Cardiac fibroblast (primary cell): ENCODE data around the gene PWP2.

Experiments used
- DNase-seq, 2 donors: peaks; one replicate each; pipeline versions ENCODE4 v3.0.0 to v3.0.0-alpha.2; 2010; ENCODE audit warnings: low read depth in 2 of 2
- H3K4me3 ChIP-seq, 2 donors: replicated peaks in 1 of 2; 1 replicate in 1 of 2; 2 replicates in 1 of 2; pipeline ENCODE4 v1.5.1; 2011; ENCODE audit warnings: low read depth in 2 of 2, low read length in 2 of 2, mild to moderate bottlenecking in 2 of 2, moderate library complexity in 1 of 2
- CTCF ChIP-seq: IDR thresholded peaks from one replicate; pipeline ENCODE4 v1.5.1; 2011; ENCODE audit warnings: low read depth, mild to moderate bottlenecking, low read length, inconsistent platforms

PWP2 gene

GRCh38 chr21:44107026-44107501 is at the start of gene PWP2:
PWP2 (plus strand) TSS chr21:44107399; CDS start chr21:44107417, 18 bp downstream.
- DNase-seq: peak; percentile 48 to 57
- H3K4me3 ChIP-seq: peak within 1 kb of the TSS; percentile 22 to 36

GRCh38 chr21:44057960-44058651 is 49.1 kb upstream of the PWP2 start:
- TF ChIP-seq CTCF: no peak
- H3K4me3 ChIP-seq: no peak overlapping the region
- DNase-seq: no peak

- no peak overlapping the region for H3K4me3 ChIP-seq
- no peak for TF ChIP-seq CTCF
These were observed 48.6 kb upstream of the PWP2 start for GRCh38 chr21:44058652-44058964.

GRCh38 chr21:44058981-44059380 is 48.2 kb upstream of the PWP2 start:
- no peak for TF ChIP-seq CTCF
- DNase-seq: no peak
- H3K4me3 ChIP-seq: no peak overlapping the region

More at GRCh38 chr21:44058652-44058964, 48.6 kb upstream of the PWP2 start:
- no peak for DNase-seq

GRCh38 chr21:44059710-44060109 is 47.5 kb upstream of the PWP2 start:
- TF ChIP-seq CTCF: no peak
- no peak for DNase-seq
- H3K4me3 ChIP-seq: no peak overlapping the region

- TF ChIP-seq CTCF: no peak
- no peak for DNase-seq
These were observed 44.8 kb upstream of the PWP2 start for GRCh38 chr21:44062380-44062779.

GRCh38 chr21:44063151-44063912 is 43.9 kb upstream of the PWP2 start:
- TF ChIP-seq CTCF: no peak
- H3K4me3 ChIP-seq: no peak overlapping the region
- no peak for DNase-seq

More at GRCh38 chr21:44062380-44062779, 44.8 kb upstream of the PWP2 start:
- H3K4me3 ChIP-seq: no peak overlapping the region
